K562 (cell line): ENCODE measurements around the gene NEK1. TPM values are rescaled to one million over a fixed set of nuclear protein-coding genes. Genes with fewer than 3 reads are reported as not detected.

Source experiments
- CEBPG ChIP-seq, 3 experiments: fragments of 200-800 bp in 1 of 3; sonication (Bioruptor generic) in 1 of 3; sonication (generic) in 1 of 3; formaldehyde crosslinking in 1 of 3; IDR thresholded peaks in 2 of 3; conservative IDR thresholded peaks in 1 of 3; 2 replicates each; pipeline versions ENCODE4 v1.6.1 to v1.8.0; 2016 to 2022; ENCODE audit warnings: missing compliant biosample characterization in 2 of 3, missing genetic modification characterization in 2 of 3, mild to moderate bottlenecking in 1 of 3, missing genetic modification reagents in 1 of 3
- DMBX1 ChIP-seq: fragments of 250-450 bp; sonication (Bioruptor Pico); IDR thresholded peaks from 2 replicates; pipeline ENCODE4 v1.8.0; 2022; ENCODE audit warnings: inconsistent platforms, mild to moderate bottlenecking, moderate library complexity, borderline replicate concordance
- KLF16 ChIP-seq: IDR thresholded peaks from 2 replicates; pipeline ENCODE4 v1.6.1; 2016; ENCODE audit warnings: antibody characterized with exemption
- MCM2 ChIP-seq: fragments of 450-650 bp; IDR thresholded peaks from 2 replicates; pipeline ENCODE4 v1.6.1; 2017; ENCODE audit warnings: low read depth, mild to moderate bottlenecking
- MEF2D ChIP-seq: conservative IDR thresholded peaks from 2 replicates; pipeline ENCODE4 v1.6.1; 2016; ENCODE audit warnings: low read depth, missing genetic modification characterization, missing compliant biosample characterization
- MEIS2 ChIP-seq: fragments of 450-650 bp; IDR thresholded peaks from 2 replicates; pipeline ENCODE4 v1.6.1; 2014; ENCODE audit warnings: mild to moderate bottlenecking; ENCODE audit not compliant: partially characterized antibody
- MTA1 ChIP-seq: fragments of 450-650 bp; IDR thresholded peaks from 2 replicates; pipeline ENCODE4 v1.6.1; 2017; ENCODE audit warnings: borderline replicate concordance
- NFIC ChIP-seq: fragments of 450-650 bp; IDR thresholded peaks from 2 replicates; pipeline ENCODE4 v1.6.1; 2017; ENCODE audit warnings: mild to moderate bottlenecking, inconsistent platforms
- SAP30 ChIP-seq: fragments of 200-600 bp; sonication (generic); IDR thresholded peaks from 2 replicates; pipeline ENCODE4 v1.6.1; 2012; ENCODE audit warnings: borderline replicate concordance, low read depth, mild to moderate bottlenecking, moderate library complexity, low read length, control low read depth, inconsistent platforms; ENCODE audit not compliant: insufficient read depth, poor library complexity, severe bottlenecking
- SMARCA4 ChIP-seq: fragments of 450-650 bp; IDR thresholded peaks from 2 replicates; pipeline ENCODE4 v1.6.1; 2016
- TFE3 ChIP-seq: fragments of 450-650 bp; formaldehyde crosslinking; IDR thresholded peaks from 2 replicates; pipeline ENCODE4 v1.4.0; 2020; ENCODE audit warnings: mild to moderate bottlenecking, mixed read lengths
- ZNF280B ChIP-seq: fragments of 250-450 bp; sonication (Bioruptor Pico); IDR thresholded peaks from 2 replicates; pipeline ENCODE4 v1.5.1; 2021; ENCODE audit warnings: mild to moderate bottlenecking
- polyA plus RNA-seq, 8 experiments: library from polyadenylated mRNA; depleted of rRNA in 4 of 8; stranded (reverse) in 5 of 8; unstranded in 3 of 8; fragments of >200 nt; fragmentation: Nextera tagmentation in 2 of 8; fragmentation: Illumina TruSeq in 1 of 8; extraction: Ambion mirVana in 2 of 8; extraction: Trizol in 1 of 8; gene quantifications; 2 replicates each; pipeline versions ENCODE4 v1.2.1 to v1.2.3, GENCODE V29; 2011 to 2014; ENCODE audit warnings: inconsistent platforms in 1 of 8, missing spikeins in 1 of 8
- total RNA-seq, 7 experiments: library from RNA; depleted of rRNA in 6 of 7; stranded (reverse); fragments of >200 nt in 6 of 7; fragmentation: Illumina TruSeq in 2 of 7; extraction: Trizol in 2 of 7; gene quantifications; 2 replicates each; pipeline versions ENCODE4 v1.2.1 to v1.2.3, GENCODE V29; 2011 to 2021; ENCODE audit warnings: low replicate concordance in 1 of 7
- TF ChIP-seq, protein P1 (sequence below): fragments of 450-650 bp; IDR thresholded peaks from 2 replicates; pipeline ENCODE4 v1.6.1; 2018; ENCODE audit not compliant: partially characterized antibody
- TF ChIP-seq, protein P2 (sequence below): fragments of 450-650 bp; IDR thresholded peaks from 2 replicates; pipeline ENCODE4 v1.6.1; 2016; ENCODE audit warnings: mild to moderate bottlenecking
- TF ChIP-seq, protein P3 (sequence below), 2 experiments: fragments of 450-650 bp; IDR thresholded peaks; 2 replicates each; pipeline ENCODE4 v1.6.1; 2016

NEK1 gene
- total and polyA plus RNA-seq, 9 of the 15 experiments (the other 6 are each of a cell fraction or from before 2014, with no cell fraction given), result 6.2 to 15.7 (median 10.3) TPM

DNA sequence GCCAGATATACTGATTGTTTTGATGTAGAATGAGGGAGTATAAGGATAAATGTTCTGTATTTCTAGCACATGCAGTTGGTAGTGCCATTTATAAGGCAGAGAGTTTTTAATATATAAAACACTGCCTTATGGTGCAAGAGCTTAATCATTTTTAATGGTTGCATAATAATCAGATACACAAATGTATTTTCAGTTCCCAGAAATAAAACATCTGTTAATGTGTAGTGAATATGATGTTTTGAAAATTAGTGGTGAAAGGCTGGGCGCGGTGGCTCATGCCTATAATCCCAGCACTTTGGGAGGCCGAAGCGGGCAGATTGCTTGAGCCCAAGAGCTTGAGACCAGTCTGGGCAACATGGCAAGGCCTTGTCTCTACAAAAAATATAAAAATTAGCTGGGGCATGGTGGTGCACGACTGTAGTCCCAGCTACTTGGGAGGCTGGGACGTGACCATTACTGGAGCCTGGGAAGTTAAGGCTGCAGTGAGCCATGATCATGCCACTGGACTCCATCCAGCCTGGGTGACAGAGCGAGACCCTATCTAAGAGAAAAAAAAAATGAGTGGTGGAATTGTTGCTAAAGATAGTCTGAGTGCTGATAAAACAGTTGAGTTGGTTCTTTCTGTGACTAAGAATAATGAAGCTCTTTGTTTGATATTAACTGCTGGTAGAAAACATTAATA, 37.3 kb upstream of the NEK1 start (continued):
- no peak for TF ChIP-seq TFE3 (CRISPR knock-in tag)
- no peak for TF ChIP-seq SAP30
- TF ChIP-seq NFIC, result peak; percentile 96
- peak; percentile 56 for TF ChIP-seq MEIS2
- no peak for TF ChIP-seq DMBX1 (CRISPR knock-in tag)
- TF ChIP-seq, protein P1, sequence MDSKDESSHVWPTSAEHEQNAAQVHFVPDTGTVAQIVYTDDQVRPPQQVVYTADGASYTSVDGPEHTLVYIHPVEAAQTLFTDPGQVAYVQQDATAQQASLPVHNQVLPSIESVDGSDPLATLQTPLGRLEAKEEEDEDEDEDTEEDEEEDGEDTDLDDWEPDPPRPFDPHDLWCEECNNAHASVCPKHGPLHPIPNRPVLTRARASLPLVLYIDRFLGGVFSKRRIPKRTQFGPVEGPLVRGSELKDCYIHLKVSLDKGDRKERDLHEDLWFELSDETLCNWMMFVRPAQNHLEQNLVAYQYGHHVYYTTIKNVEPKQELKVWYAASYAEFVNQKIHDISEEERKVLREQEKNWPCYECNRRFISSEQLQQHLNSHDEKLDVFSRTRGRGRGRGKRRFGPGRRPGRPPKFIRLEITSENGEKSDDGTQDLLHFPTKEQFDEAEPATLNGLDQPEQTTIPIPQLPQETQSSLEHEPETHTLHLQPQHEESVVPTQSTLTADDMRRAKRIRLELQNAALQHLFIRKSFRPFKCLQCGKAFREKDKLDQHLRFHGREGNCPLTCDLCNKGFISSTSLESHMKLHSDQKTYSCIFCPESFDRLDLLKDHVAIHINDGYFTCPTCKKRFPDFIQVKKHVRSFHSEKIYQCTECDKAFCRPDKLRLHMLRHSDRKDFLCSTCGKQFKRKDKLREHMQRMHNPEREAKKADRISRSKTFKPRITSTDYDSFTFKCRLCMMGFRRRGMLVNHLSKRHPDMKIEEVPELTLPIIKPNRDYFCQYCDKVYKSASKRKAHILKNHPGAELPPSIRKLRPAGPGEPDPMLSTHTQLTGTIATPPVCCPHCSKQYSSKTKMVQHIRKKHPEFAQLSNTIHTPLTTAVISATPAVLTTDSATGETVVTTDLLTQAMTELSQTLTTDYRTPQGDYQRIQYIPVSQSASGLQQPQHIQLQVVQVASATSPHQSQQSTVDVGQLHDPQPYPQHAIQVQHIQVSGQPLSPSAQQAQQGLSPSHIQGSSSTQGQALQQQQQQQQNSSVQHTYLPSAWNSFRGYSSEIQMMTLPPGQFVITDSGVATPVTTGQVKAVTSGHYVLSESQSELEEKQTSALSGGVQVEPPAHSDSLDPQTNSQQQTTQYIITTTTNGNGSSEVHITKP, result peak; percentile 37
- TF ChIP-seq, protein P2, sequence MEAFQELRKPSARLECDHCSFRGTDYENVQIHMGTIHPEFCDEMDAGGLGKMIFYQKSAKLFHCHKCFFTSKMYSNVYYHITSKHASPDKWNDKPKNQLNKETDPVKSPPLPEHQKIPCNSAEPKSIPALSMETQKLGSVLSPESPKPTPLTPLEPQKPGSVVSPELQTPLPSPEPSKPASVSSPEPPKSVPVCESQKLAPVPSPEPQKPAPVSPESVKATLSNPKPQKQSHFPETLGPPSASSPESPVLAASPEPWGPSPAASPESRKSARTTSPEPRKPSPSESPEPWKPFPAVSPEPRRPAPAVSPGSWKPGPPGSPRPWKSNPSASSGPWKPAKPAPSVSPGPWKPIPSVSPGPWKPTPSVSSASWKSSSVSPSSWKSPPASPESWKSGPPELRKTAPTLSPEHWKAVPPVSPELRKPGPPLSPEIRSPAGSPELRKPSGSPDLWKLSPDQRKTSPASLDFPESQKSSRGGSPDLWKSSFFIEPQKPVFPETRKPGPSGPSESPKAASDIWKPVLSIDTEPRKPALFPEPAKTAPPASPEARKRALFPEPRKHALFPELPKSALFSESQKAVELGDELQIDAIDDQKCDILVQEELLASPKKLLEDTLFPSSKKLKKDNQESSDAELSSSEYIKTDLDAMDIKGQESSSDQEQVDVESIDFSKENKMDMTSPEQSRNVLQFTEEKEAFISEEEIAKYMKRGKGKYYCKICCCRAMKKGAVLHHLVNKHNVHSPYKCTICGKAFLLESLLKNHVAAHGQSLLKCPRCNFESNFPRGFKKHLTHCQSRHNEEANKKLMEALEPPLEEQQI, result no peak
- no peak for TF ChIP-seq CEBPG (CRISPR knock-in tag; IDR thresholded peaks at IDR 0.05)
- peak; percentile 9 to 72; a peak in 1 of 4 replicates for TF ChIP-seq CEBPG (tag; conservative IDR thresholded peaks at IDR 0.05 in 1 of 2, IDR thresholded peaks at IDR 0.05 in 1 of 2)
- TF ChIP-seq, protein P3, sequence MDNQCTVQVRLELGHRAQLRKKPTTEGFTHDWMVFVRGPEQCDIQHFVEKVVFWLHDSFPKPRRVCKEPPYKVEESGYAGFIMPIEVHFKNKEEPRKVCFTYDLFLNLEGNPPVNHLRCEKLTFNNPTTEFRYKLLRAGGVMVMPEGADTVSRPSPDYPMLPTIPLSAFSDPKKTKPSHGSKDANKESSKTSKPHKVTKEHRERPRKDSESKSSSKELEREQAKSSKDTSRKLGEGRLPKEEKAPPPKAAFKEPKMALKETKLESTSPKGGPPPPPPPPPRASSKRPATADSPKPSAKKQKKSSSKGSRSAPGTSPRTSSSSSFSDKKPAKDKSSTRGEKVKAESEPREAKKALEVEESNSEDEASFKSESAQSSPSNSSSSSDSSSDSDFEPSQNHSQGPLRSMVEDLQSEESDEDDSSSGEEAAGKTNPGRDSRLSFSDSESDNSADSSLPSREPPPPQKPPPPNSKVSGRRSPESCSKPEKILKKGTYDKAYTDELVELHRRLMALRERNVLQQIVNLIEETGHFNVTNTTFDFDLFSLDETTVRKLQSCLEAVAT (IDR thresholded peaks at IDR 0.05), result 0 out of 4 replicates have a peak, but pooled peaks have one; percentile 16 to 40
- no peak for TF ChIP-seq MCM2
- 0 out of 2 replicates have a peak, but pooled peaks have one; percentile 31 for TF ChIP-seq MTA1
- TF ChIP-seq KLF16, result no peak
- TF ChIP-seq SMARCA4, result peak; percentile 91
- TF ChIP-seq MEF2D, result peak; percentile 91
- no peak for TF ChIP-seq ZNF280B (CRISPR knock-in tag)
